ENCODE data around the gene FPR2.

FPR2 gene

DNA sequence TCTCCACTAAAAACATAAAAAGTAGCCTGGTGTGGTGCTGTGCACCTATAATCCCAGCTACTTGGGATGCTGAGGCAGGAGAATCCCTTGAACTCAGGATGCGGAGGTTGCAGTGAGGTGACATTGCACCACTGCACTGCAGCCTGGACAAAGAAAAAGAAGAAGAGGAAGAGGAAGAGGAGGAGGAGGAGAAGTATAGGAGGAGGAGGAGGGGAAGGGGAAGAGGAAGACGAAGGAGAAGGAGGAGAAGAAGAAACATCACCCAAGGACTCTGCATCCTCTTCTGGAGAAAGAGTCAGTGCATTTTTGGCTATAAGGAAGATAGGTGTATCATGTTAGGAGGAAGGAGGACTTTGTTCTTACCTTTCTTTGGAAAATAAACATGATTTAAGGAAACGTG is 21.0 kb downstream of the FPR2 start:
- no peak for DNase-seq (ENCODE audit: low read depth in 3 of 3, low spot score in 1 of 3)

DNA sequence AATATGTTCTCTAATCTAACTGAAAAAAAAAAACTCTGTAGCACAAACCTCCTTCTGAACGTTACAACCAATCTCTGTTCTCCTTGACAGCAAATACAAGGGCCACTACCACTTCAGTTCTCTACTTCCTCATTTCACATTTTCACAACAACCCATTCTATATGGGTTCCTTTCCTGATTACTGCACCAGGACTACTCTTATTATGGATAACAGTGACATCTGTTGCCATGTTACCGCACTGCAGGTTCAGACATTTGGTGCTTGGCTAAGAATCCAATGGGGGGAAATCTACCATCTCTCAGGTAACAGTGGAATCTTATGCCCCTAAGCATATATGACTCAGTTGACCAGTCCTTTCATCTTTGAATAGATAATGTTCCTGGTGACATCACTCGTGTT is 22.4 kb downstream of the FPR2 start:
- no peak for DNase-seq (ENCODE audit: low read depth in 3 of 3, low spot score in 1 of 3)

DNA sequence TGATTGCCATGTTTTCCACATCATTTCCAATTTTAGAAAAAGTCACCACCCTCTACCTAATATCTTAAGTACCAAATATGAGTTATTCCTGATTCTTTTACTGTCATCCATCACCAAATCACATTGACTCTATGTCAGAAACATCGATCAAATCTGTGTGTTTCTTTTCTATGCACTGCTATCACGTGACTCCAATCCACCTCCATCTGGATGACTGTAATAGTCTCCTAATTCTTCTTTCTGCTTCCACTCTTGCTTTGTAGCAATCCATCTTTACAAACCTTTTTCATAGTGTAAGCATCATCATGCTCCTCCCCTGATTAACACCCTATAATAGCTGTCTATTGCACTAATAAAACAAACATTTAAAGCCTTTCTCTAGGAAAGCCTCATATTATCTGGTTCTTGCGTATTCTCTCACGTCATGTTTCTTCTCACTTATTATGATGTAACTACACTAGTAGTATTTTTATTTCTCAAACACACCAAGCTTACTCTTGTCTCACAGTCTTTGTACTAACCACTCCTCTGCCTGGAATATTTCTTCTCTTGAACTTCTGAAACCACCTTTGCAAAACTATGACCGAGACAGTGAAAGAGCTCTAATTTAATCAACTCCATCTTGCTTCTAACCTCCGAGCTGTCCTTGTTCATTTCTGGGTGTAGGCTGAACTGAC is 23.3 kb downstream of the FPR2 start:
- DNase-seq (ENCODE audit: low read depth in 3 of 3, low spot score in 1 of 3), result no peak

DNA sequence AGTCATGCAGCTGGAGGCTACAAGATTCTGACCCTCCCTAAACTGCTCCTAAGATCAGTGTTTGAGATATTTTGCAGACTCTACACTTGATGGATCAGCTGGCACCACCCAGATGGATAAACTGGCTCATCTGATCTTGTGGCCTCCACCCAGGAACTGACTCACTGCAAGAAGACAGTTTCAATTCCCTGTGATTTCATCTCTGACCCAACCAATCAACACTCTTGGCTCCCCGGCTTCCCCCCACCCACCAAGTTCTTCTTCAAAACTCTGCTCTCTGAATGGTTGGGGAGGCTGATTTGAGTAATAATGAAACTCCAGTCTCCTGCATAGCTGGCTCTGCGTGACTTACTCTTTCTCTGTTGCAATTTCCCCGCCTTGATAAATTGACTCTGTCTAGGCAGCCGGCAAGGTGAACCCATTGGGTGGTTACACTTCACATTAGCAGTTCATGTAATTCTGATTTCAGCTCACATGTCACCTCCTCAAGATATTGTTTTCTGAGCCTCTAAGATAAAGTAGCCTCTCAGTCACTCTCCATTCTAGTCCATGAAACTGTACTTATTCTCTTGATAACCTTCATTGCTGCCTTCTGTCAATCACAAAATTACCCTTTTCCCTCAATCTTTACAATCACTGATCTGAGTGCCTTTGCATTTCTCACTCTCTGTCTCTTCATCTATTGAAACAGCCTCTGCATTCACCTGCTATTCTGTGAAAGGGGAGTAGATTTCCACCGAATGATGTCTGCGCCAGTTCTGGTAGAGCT is 24.1 kb downstream of the FPR2 start:
- peak in 1 of 3 donors; percentile 10 for DNase-seq (ENCODE audit: low read depth in 3 of 3, low spot score in 1 of 3)

DNA sequence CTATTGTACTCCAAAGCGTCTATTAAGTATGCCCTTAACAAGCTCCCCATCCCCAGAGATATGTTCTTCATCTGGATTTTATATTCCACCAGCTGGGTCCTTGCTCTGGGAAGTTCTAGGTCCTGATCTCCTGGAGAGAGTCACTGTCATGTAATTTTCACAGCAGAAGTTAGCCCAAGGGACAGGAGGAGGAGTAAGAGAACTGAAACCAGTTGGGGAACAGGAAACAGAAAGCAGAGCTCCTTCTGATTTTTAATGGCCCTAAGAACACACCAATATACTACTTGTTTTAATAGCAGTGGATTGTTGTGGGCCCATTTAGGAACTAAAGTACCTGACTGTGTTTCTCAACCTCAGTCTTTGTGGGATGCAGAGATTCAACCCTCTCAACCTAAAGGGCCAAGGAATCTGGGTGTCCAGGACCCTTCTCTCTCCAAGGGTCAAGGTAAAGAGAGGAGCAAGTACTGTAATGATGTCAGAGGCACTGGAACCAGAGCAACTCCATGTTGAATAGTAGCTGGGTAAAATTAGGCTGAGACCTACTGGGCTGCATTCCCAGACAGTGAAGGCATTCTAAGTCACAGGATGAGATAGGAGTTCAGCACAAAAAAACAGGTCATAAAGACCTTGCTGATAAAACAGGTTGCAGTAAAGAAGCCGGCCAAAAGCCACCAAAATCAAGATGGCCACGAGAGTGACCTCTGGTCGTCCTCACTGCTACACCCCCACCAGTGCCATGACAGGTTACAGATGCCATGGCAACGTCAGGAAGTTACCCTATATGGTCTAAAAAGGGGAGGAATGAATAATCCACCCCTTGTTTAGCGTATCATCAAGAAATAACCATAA is 25.9 kb downstream of the FPR2 start:
- DNase-seq (ENCODE audit: low read depth in 3 of 3, low spot score in 1 of 3), result no peak

DNA sequence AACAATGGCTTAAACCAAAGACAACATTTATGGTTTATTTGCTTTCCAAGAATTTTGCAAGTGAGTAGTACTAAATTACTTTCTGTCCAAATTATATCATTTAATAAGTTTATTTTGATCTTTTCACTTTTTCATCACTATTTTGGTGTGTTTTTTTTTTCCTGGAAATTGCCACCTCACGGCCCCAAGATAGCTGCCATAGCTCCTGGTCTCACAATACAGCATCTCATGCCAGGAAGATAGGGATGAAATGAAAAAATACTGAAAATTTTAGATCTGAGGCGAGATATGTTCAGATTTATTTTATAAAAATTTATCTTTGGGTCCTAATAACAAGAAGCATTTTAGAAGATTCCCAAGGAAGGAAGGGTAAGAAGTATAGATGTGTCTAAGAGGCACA is 27.0 kb downstream of the FPR2 start:
- no peak for DNase-seq (ENCODE audit: low read depth in 3 of 3, low spot score in 1 of 3)

DNA sequence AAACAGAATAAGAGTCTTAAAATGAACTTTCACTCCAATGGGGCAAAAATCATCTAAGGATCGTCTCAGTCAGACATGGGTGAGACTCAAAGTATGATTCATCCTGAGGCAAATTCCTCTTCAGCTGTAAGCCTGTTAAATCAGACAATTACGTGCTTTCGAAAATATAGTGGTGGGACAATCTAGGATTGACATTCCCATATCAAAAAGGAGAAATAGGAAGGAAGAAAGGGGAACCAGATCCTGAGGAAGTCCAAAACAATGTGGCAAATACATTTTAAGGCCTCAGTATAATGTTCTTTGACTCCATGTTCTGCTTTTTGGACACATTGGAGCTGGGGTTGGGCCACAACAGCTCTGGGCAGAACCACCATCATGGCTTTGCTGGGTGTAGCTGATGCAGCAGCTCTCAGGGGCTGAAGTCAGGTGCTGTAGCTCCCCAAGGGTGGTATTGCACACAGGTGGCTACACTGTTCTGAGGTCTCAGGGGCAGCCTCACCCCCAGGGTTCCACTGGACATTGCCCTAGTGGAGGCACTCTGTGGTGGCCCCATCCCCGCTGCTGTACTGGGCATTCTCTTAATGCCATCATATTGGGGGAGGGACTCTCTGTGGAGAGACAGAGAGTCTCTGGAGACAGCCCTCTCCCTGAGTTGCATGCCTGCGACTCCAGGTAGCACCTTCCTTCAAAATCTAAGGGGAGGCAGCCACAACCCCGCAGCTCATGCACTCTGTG is 28.2 kb downstream of the FPR2 start:
- no peak for DNase-seq (ENCODE audit: low read depth in 3 of 3, low spot score in 1 of 3)

DNA sequence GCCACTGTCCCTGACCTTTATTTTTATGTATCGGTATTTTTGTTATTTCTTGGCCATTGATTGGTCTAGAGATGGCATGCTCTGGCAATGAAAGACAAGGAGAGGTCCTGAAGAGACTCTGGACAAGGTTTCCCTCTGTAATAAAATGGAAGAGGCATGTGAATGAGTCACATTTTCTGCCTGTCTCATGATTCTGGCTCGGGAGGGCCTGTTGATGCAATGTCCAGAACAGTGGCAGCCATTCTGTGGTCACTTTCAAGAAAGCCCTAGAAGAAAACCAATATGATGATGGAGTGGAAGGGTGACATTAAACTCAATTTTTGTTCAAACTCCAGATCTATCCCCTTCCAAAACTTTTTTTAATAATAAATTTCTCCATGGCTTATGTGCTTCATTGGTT is 32.0 kb downstream of the FPR2 start:
- DNase-seq (ENCODE audit: low read depth in 3 of 3, low spot score in 1 of 3), result no peak

DNA sequence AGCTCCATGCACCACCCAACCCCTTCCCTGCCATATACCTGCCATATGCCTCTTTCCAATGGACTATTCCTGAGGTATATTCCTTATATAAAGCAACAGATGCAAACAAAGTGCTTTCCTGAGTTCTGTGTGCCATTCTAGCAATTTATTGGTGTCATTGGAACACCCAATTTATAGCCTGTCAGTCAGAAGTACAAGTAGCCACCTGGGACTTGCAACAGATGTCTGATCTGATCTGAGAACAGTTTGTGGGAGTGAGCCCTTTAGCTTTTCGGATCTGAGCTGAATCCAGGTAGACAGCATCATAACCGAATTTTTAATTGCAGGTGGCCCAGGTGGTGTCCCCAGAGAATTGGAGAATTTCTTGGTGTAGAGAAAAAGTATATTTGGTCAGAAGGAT is 33.0 kb downstream of the FPR2 start:
- DNase-seq (ENCODE audit: low read depth in 3 of 3, low spot score in 1 of 3), result no peak

DNA sequence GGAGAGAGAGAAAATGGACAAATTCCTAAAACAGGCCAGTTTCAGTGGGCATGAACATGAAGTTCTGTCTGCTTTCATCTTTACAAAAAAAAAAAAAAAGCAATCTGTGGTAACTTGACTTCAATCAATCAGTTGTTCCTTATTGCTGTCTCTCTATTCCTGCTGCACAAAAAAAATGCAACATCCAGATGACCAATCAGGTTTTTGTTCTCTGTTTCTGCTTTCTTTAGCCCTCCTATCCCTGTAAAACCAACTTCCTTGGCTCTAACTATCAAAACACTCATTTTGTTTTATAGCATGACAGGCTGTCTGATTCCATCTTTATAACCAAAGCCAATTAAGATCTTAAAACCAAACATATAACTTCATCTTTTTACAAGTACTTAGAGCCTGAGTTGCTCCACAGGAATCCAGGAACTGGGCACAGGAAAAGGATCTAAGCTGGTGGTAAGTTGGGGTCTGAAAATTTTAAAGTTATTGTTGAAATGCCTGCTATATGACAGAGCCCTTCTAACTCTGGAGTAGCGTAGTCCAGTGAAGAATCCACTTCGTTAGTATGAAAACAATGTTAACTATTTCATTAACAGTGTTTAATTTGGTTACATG is 34.0 kb downstream of the FPR2 start, which contains the start of gene FPR3:
Gene FPR3 (plus strand): TSS at position 273 of the 606 bp plus-strand sequence. CDS start 28,592 bp downstream, outside the sequence.
- no peak for DNase-seq (ENCODE audit: low read depth in 3 of 3, low spot score in 1 of 3)

DNA sequence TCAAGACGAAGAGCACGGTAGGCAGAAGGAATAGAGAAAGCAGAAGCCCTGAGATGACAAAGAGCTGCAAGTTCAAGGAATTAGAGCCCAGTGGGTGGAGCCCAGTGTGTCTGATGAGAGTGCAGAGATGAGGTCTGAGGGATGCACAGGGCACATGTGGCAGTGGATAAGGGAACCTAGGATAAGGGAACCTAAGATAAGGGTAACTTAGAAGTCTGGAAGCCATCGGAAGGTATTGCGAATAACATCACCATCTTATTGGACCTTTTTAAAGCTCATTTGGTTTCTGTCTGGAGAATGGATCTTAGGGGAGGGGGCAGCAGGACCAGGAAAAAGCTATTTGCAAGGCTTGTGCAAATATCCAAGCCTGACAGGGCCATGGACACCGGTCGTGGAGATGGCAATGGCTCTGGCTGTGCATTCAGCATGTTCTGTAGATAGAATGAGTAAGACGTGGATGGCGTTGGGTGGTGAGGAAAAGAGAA is 35.3 kb downstream of the FPR2 start:
- DNase-seq (ENCODE audit: low read depth in 3 of 3, low spot score in 1 of 3), result no peak

DNA sequence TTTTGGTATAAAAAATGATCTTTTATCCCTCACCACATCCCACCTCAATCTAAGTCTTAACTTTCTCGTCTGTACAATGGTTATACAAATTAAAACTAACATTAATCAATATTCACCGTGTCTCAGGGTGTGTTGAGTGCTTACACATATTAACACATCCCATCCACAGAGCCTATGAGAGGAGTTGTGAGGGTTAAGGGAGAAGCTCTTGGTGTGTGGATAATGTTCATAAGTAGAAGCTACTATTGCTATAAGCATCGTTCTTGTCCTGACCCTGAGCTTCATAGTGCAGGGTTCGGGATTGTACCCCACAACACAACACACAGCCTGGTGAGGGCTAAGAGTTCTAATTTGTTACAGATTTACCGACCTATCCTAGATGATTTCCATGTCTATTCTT is 36.5 kb downstream of the FPR2 start:
- DNase-seq (ENCODE audit: low read depth in 3 of 3, low spot score in 1 of 3), result no peak

DNA sequence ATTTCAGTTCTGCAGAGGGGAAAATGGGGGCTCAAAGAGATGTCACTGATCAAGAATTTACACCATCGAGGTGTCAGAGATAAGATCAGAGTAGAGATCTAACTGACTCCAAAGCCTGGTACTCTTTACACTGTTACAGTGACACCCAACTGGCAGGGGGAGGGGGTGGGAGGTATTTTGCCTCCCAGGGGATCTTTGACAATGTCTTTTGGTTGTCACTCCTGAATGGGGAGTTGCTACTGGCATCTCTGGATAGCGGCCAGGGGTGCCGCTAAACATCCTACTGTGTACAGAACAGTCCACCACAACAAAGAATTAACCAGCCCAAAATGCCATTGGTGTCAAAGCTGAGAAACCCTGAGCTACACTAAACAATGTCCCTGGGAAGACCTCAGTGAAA is 37.1 kb downstream of the FPR2 start:
- DNase-seq (ENCODE audit: low read depth in 3 of 3, low spot score in 1 of 3), result no peak

DNA sequence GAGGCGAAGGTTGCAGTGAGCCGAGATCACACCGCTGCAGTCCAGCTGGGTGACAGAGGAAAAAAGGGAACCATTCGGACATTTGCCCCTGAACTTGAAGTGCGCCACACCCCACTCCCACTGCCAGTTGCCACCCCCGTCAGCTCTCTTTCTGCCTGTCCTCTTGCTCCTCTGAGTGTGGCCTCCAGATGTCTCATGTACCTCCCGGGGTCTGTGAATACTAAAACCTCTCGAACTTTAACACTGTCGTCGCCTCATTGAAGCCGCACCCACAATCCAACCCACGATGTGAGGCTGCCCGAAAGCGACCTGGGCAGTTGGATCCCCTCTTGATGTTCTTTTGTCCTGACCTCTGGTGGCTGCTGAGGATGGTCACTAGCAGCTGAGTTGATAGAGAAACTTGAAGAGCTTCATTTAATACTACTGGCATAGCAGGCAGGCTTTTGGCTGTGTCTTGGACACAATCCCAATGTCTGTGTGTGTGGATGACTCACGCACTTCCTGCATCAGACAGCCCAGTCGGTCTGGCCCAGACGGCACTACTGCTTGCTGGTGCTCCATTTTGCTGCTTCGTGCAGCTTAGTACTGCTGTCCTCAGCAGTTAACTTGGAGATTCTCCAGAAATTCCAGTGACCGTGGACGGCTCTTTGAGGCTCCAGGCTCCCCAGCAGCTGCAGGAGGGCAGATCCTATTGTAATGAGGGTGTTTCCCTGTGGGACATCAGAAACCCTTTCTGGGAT is 38.2 kb downstream of the FPR2 start:
- no peak for DNase-seq (ENCODE audit: low read depth in 3 of 3, low spot score in 1 of 3)

DNA sequence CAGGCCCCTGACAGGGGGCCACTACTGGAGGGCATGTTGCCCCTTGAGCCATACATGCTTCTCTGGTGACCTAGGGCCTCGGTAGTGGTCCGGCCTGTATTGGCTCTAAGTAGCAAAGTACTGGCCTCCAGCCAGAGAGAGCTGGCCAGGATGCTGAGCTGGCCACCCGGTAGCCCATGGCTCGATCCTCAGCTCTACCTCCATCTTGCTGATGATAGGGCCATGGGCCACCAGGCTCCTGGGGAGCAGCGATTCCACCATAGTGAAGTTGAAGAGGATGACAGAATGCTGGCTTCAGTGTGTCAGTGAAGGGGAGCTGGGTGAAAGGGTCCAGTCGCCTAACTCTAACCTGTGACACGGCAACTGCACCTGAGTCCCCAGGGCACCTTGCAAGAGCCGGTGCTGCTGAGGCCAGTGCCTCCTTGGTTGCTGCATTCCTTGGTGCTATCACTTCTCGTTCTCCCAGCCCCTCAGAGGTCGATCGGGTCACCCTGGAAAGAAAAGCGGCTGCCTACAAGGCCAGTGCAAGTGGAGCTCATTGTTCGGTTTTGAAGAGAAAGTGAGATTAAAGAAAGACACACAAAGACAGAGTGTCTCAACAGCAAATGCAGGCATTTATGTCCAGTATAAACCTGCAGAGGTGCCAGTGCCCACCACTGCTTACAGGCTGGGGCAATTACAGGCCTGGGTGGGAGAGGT is 38.9 kb downstream of the FPR2 start:
- DNase-seq (ENCODE audit: low read depth in 3 of 3, low spot score in 1 of 3), result no peak

DNA sequence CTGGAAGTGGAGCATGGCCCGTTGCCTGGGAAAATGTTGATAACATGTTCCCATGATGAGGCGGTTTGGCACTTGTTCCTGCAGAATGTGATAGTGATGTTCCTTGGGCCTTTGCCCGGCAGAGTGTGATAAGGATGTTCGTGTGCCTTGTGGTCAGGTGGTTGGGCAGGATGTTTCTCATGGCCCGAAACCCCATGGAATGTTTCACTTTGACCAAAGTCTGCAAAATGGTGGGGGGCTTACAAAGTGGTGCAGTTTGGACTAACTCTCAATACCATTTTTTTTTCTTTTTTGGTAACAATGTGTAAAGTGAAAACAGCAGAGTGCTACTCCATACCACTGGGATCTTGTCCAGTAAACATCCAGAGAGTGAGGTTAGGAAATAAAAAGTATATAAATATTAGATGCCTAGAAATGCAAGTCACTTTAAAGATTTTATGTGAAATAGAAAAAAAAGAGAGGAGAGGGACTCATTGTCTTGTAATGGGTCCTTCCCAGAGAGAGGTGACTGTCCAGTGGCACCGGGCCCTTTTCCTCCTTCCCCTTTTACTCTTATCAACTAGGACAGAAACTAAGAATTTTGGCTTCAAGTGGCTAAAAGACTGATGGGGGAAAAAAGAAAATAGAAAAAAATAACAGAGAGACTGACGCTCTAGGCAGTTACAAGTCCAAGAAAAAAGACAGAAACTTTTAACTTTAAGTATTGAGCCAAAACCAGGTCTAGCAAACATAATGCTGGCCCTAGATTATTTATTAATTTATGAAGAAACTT is 39.7 kb downstream of the FPR2 start:
- DNase-seq (ENCODE audit: low read depth in 3 of 3, low spot score in 1 of 3), result no peak

DNA sequence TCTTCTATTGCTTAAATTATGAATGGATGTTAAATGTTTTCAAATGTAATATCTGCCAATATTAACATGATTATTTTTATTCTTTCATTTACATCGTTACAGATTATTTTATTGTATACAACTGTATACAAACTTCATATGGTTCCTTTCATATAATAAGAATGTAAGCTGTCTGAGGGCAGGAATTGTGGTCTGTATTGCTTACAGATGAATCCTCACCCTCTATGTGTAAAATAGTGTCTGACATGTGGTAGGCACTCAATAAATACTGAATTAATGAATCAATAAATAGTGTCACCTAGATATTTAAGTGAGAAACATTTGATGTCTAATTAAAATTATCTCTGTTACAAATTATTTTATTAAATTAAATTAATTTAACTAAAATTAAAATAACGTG is 41.8 kb downstream of the FPR2 start:
- no peak for DNase-seq (ENCODE audit: low read depth in 3 of 3, low spot score in 1 of 3)

DNA sequence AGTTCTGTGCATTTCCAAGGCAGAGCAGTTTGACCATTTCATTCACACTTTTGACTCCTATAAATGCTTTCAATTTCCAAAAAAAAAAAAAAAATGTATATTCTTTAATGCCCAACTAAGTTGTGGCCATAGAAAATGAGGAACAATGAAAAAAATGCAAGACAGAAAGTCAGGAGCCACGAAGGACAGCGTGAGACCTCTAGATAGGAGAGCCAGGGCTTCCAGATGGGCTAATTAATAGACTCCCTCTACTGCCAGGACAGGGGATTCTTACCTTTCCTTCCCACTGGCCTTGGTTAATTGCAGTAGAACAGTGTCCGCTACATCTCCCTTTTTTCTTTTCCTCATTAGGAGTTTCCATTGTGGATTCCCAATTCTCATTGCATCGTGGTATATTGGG is 42.5 kb downstream of the FPR2 start:
- DNase-seq (ENCODE audit: low read depth in 3 of 3, low spot score in 1 of 3), result no peak

DNA sequence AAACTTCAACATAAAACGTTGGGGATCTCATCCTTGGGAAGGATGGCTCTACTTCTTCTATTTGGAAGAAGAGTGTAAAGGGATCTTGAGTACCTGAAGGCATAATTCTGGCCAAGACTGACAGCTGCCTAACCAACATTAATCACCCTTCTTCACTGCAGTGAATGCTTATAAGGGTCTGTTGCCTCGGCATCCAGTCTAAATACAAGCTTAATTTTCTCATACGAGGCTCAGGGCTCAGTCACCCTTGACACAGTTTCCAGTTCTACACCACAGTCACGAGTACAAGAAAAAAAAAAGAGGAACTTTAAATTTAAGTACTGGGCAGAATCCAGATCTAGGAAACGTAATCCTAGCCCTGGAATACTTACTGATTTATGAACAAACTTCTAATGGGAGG is 43.0 kb downstream of the FPR2 start:
- DNase-seq (ENCODE audit: low read depth in 3 of 3, low spot score in 1 of 3), result no peak
